Activated naive CD8-positive, alpha-beta T cell treated with anti-CD3 and anti-CD28 coated beads, Interleukin-2, amount 50 U/mL, for 24 hours (primary cell): ENCODE results near the gene RNF182.
"Not testable (repeated sequence)": the region's sequence is repeated elsewhere in the genome, so short reads cannot be mapped to it uniquely, and the experiment has no call there.

Experiments
- ATAC-seq: fragments of 150-1000 bp; cut with Tn5 transposase; one replicate; pipeline ENCODE4 v1.10.0; 2021
- DNase-seq: peaks from one replicate; pipeline ENCODE4 v3.0.0; 2021
- H3K27ac Mint-ChIP-seq: one replicate; pipeline ENCODE4 v1.8.0; 2021; ENCODE audit warnings: mild to moderate bottlenecking, mixed read lengths
- H3K27me3 Mint-ChIP-seq: one replicate; pipeline ENCODE4 v1.8.0; 2021; ENCODE audit warnings: mixed read lengths
- H3K36me3 Mint-ChIP-seq: one replicate; pipeline ENCODE4 v1.8.0; 2021; ENCODE audit warnings: low read depth, mixed read lengths
- H3K4me1 Mint-ChIP-seq: one replicate; pipeline ENCODE4 v1.8.0; 2021; ENCODE audit warnings: mixed read lengths
- H3K4me3 Mint-ChIP-seq: one replicate; pipeline ENCODE4 v1.8.0; 2021; ENCODE audit warnings: mild to moderate bottlenecking, moderate library complexity, mixed read lengths
- H3K9me3 Mint-ChIP-seq: one replicate; pipeline ENCODE4 v1.8.0; 2021; ENCODE audit warnings: mixed read lengths

Gene RNF182

GRCh38 chr6:13927203-13927602 is 2.5 kb downstream of the RNF182 start:
- Mint-ChIP-seq H3K4me3 (no peak overlapping the region), H3K27ac (no peak overlapping the region), H3K27me3 (peaks cover 65% of the 10 kb centered on the region), H3K36me3 (no peaks in the 10 kb centered on the region), H3K4me1 (peaks cover 13% of the 10 kb centered on the region), H3K9me3 (no peaks in the 10 kb centered on the region)
- ATAC-seq (no peak), DNase-seq (no peak)

DNA sequence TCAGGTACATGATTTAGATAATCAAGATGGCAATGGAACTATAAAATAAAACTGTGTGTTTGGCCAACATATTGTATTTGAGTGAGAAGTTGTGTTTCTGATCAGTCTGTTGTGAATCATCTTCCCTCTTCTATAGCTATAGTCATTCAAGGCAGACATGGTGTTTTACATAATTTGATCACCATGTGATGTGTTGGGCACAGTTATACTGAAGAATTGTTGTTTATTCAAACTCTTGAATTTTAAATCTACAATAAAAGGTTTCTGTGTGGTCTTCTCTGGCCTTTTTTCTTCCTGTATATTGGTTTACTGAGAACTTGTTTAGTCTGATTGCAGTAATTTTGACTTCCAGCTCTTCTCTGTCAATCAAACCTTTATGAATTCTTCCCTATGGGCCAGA is 4.4 kb downstream of the RNF182 start:
- Mint-ChIP-seq H3K36me3 (no peaks in the 10 kb centered on the region), H3K9me3 (no peaks in the 10 kb centered on the region), H3K27me3 (peaks cover 50% of the 10 kb centered on the region), H3K27ac (no peak overlapping the region), H3K4me1 (peaks cover 10% of the 10 kb centered on the region), H3K4me3 (no peak overlapping the region)
- no peak for ATAC-seq
- no peak for DNase-seq

GRCh38 chr6:13931797-13932402 is 7.1 kb downstream of the RNF182 start:
- Mint-ChIP-seq H3K4me1 (peaks cover 4% of the 10 kb centered on the region), H3K4me3 (no peak overlapping the region), H3K27me3 (peaks cover 28% of the 10 kb centered on the region), H3K27ac (no peak overlapping the region), H3K36me3 (no peaks in the 10 kb centered on the region), H3K9me3 (no peaks in the 10 kb centered on the region)
- DNase-seq (no peak), ATAC-seq (no peak)

GRCh38 chr6:13932785-13933184 is 8.0 kb downstream of the RNF182 start:
- Mint-ChIP-seq H3K4me1 (peaks cover 4% of the 10 kb centered on the region), H3K36me3 (no peaks in the 10 kb centered on the region)

DNA sequence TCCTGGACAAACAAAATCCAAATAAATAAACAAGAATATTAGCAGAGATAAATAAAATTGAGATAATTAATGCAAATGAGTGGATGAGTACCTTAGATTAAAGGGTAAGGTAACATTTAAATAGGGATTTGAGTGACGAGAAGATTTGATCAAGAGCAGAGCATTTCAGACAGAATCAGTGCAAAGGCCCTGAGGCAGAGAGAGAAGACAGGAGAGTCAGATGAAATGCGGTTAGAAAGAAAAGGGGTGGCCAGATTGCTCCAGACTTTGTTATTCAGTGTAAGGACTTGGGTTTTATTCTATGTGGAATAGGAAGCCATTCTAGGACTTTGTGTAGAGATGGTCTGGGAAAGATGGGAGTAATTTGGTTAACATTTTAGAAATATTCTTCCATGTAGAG is 10.0 kb downstream of the RNF182 start:
- Mint-ChIP-seq H3K9me3 (no peaks in the 10 kb centered on the region), H3K4me1 (peaks cover 4% of the 10 kb centered on the region), H3K4me3 (no peak overlapping the region), H3K27ac (no peak overlapping the region), H3K36me3 (no peaks in the 10 kb centered on the region), H3K27me3 (peaks cover 11% of the 10 kb centered on the region)
- ATAC-seq (no peak), DNase-seq (no peak)

More at GRCh38 chr6:13932785-13933184, 8.0 kb downstream of the RNF182 start:
- ATAC-seq (no peak), DNase-seq (no peak)
- H3K9me3 Mint-ChIP-seq, result no peaks in the 10 kb centered on the region
- no peak overlapping the region for H3K27ac Mint-ChIP-seq
- H3K4me3 Mint-ChIP-seq, result no peak overlapping the region
- peaks cover 20% of the 10 kb centered on the region for H3K27me3 Mint-ChIP-seq

DNA sequence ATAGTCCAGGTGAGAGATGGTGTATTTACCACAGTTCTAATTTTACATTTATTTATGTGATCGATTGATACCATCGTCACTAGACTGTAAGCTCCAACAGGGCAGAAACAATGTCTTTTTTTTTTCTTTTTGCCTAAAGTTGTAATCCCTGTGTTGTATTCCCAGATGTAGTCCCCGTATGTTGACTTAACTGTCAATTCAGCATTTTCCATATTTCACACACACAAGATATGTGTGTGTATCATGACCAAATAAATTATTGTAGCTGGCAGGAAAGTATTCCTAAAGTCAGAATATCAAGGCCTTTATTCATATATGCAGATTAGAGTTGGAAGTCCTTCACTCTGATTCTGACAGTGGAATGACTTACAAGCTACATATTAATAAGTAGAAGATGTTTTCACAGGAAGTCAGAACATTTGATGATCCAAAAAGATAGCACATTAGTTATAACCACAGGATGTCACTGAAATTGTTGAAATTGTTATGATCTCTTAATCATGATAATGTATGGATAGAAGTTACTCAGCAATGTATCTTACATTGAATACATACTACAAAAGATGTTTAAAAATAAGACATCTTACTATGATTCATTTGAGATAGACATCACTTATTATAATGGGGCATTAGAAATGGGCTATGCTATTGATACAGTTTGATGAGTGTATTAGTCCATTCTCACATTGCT is 10.6 kb downstream of the RNF182 start:
- Mint-ChIP-seq H3K4me1 (peaks cover 4% of the 10 kb centered on the region), H3K9me3 (no peaks in the 10 kb centered on the region)
- ATAC-seq, result no peak

DNA sequence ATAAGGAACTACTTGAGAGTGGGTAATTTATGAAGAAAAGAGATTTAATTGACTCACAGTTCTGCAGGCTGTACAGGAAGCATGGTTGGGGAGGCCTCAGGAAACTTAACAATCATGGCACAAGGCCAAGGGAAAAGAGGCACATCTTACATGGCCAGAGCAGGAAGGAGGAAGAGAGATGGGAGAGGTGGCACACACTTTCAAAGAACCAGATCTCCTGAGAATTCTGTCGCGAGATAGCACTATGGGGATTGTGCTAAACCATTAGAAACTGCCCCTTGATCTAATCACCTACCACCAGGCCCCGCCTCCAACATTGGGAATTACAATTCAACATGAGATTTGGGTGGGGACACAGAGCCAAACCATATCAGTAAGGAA is 11.1 kb downstream of the RNF182 start:
- not testable (repeated sequence) for H3K4me3 Mint-ChIP-seq, H3K36me3 Mint-ChIP-seq, DNase-seq, H3K4me1 Mint-ChIP-seq, ATAC-seq, H3K9me3 Mint-ChIP-seq, H3K27ac Mint-ChIP-seq
- peaks cover 13% of the 10 kb centered on the region for H3K27me3 Mint-ChIP-seq

More for the DNA sequence above, 10.6 kb downstream of the RNF182 start:
- no peaks in the 10 kb centered on the region for H3K36me3 Mint-ChIP-seq
- no peak for DNase-seq
- H3K27me3 Mint-ChIP-seq, result peaks cover 13% of the 10 kb centered on the region
- H3K27ac Mint-ChIP-seq, result no peak overlapping the region
- no peak overlapping the region for H3K4me3 Mint-ChIP-seq

GRCh38 chr6:13941902-13942301 is 17.1 kb downstream of the RNF182 start:
- no peaks in the 10 kb centered on the region for H3K36me3 Mint-ChIP-seq
- ATAC-seq (no peak), DNase-seq (no peak)
- H3K9me3 Mint-ChIP-seq, result peaks cover 13% of the 10 kb centered on the region
- H3K27ac Mint-ChIP-seq, result no peak overlapping the region
- H3K4me3 Mint-ChIP-seq, result no peak overlapping the region
- peaks cover 20% of the 10 kb centered on the region for H3K27me3 Mint-ChIP-seq
- H3K4me1 Mint-ChIP-seq, result no peaks in the 10 kb centered on the region

- Mint-ChIP-seq H3K27me3 (peaks cover 21% of the 10 kb centered on the region), H3K36me3 (peaks cover 4% of the 10 kb centered on the region), H3K27ac (no peak overlapping the region), H3K9me3 (peaks cover 22% of the 10 kb centered on the region), H3K4me3 (no peak overlapping the region), H3K4me1 (no peaks in the 10 kb centered on the region)
- DNase-seq, result no peak
- ATAC-seq, result no peak
Measured at GRCh38 chr6:13943943-13944342, 19.2 kb downstream of the RNF182 start.

- ATAC-seq (no peak), DNase-seq (no peak)
- no peak overlapping the region for H3K27ac Mint-ChIP-seq
- peaks cover 4% of the 10 kb centered on the region for H3K36me3 Mint-ChIP-seq
- peaks cover 16% of the 10 kb centered on the region for H3K27me3 Mint-ChIP-seq
- H3K4me1 Mint-ChIP-seq, result no peaks in the 10 kb centered on the region
- no peak overlapping the region for H3K4me3 Mint-ChIP-seq
- peaks cover 27% of the 10 kb centered on the region for H3K9me3 Mint-ChIP-seq
Measured at GRCh38 chr6:13946506-13946905, 21.8 kb downstream of the RNF182 start.

DNA sequence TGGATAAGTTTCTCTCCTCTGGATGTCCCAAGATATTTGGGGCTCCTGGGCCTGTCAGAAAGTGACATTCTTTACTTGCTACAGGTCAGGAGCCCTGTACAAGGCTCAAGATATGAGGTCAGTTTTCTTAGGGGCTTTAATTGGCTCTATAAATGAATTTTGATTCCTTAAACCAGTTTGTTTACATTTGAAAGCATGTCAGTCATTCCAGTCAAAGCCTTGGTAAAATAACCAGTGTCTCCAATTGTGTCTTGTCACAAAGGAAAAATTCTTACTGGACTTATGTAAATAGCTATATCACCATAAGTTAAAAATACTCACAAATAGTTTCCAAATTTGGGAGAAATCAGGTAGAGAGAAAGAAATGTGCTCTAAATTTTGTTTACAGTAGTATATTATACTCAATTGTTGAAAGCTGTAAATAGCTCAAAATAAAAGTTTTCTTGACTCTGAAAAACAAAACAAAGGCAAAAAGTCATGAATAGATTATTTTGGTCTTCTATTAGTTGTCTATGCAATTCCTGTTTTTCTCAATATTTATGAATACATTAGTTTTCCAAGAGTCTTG is 22.9 kb downstream of the RNF182 start:
- Mint-ChIP-seq H3K27me3 (peaks cover 10% of the 10 kb centered on the region), H3K36me3 (peaks cover 4% of the 10 kb centered on the region)
- DNase-seq, result no peak

GRCh38 chr6:13952101-13952500 is 27.3 kb downstream of the RNF182 start:
- Mint-ChIP-seq H3K27ac (no peak overlapping the region), H3K4me1 (no peaks in the 10 kb centered on the region), H3K4me3 (no peak overlapping the region), H3K9me3 (peaks cover 12% of the 10 kb centered on the region), H3K27me3 (peaks cover 5% of the 10 kb centered on the region), H3K36me3 (peaks cover 4% of the 10 kb centered on the region)
- no peak for DNase-seq
- ATAC-seq, result no peak

More for the DNA sequence above, 22.9 kb downstream of the RNF182 start:
- no peak for ATAC-seq
- H3K27ac Mint-ChIP-seq, result no peak overlapping the region
- no peaks in the 10 kb centered on the region for H3K4me1 Mint-ChIP-seq
- no peak overlapping the region for H3K4me3 Mint-ChIP-seq
- H3K9me3 Mint-ChIP-seq, result peaks cover 25% of the 10 kb centered on the region

- H3K4me1 Mint-ChIP-seq, result no peaks in the 10 kb centered on the region
- DNase-seq (no peak), ATAC-seq (no peak)
- H3K36me3 Mint-ChIP-seq, result no peaks in the 10 kb centered on the region
- H3K27ac Mint-ChIP-seq, result no peak overlapping the region
- peaks cover 6% of the 10 kb centered on the region for H3K9me3 Mint-ChIP-seq
- H3K4me3 Mint-ChIP-seq, result no peak overlapping the region
- peaks cover 6% of the 10 kb centered on the region for H3K27me3 Mint-ChIP-seq
Measured at GRCh38 chr6:13953061-13953705, 28.4 kb downstream of the RNF182 start.

DNA sequence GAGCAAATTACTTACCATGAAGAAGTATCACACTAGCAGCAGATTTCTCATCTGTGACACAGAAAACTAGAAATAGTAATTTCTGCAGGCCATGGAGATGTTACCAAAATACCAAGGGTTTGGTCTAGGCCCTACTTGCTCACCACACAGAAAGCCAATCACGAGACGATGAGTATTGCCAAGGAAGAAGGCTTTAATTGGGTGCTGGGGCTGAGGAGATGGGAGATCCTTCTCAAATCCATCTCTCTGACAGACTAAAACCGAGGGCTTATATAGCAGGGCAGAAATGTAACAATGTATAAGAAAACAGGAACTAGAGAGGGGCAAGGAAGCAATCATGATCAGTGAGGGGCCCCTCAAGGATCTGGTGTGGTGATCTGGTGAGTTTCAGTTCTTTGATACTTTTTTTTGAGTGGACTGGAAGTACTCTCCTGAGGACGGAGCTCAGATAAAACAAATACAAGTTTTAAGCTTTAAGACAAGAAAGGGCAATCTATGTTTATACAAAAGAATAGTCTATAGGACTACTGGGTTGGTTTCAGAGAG is 40.9 kb downstream of the RNF182 start:
- no peaks in the 10 kb centered on the region for H3K4me1 Mint-ChIP-seq
- DNase-seq, result no peak
- H3K9me3 Mint-ChIP-seq, result peaks cover 11% of the 10 kb centered on the region
- no peak for ATAC-seq
- H3K27me3 Mint-ChIP-seq, result peaks cover 33% of the 10 kb centered on the region
- peaks cover 2% of the 10 kb centered on the region for H3K36me3 Mint-ChIP-seq
- no peak overlapping the region for H3K27ac Mint-ChIP-seq
- H3K4me3 Mint-ChIP-seq, result no peak overlapping the region

DNA sequence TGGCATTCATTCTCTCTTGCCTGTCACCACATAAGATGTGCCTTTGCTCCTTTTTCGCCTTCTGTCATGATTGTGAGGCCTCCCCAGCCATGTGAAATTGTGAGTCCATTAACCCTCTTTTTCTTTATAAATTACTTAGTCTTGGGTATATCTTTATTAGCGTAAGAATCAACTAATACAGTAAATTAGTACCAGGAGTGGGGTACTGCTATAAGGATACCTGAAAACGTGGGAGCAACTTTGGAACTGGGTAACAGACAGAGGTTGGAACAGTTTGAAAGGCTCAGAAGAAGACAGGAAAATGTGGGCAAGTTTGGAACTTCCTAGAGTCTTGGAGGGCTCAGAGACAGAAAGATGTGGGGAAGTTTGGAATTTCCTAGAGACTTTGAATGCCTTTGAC is 46.6 kb downstream of the RNF182 start:
- H3K4me3 Mint-ChIP-seq, result no peak overlapping the region
- peaks cover 23% of the 10 kb centered on the region for H3K9me3 Mint-ChIP-seq
- H3K4me1 Mint-ChIP-seq, result no peaks in the 10 kb centered on the region
- ATAC-seq (no peak), DNase-seq (no peak)
- H3K27ac Mint-ChIP-seq, result no peak overlapping the region
- H3K27me3 Mint-ChIP-seq, result peaks cover 19% of the 10 kb centered on the region
- peaks cover 5% of the 10 kb centered on the region for H3K36me3 Mint-ChIP-seq
